ENCODE measurements around the gene ZNF711. TPM values are rescaled to one million over a fixed set of nuclear protein-coding genes. Genes with fewer than 3 reads are reported as not detected.
"Not testable (repeated sequence)": the region's sequence is repeated elsewhere in the genome, so short reads cannot be mapped to it uniquely, and the experiment has no call there.

The ZNF711 gene
- total RNA-seq, 1 donor from 2014 or later = 25.7 TPM

- TF ChIP-seq, protein P1, sequence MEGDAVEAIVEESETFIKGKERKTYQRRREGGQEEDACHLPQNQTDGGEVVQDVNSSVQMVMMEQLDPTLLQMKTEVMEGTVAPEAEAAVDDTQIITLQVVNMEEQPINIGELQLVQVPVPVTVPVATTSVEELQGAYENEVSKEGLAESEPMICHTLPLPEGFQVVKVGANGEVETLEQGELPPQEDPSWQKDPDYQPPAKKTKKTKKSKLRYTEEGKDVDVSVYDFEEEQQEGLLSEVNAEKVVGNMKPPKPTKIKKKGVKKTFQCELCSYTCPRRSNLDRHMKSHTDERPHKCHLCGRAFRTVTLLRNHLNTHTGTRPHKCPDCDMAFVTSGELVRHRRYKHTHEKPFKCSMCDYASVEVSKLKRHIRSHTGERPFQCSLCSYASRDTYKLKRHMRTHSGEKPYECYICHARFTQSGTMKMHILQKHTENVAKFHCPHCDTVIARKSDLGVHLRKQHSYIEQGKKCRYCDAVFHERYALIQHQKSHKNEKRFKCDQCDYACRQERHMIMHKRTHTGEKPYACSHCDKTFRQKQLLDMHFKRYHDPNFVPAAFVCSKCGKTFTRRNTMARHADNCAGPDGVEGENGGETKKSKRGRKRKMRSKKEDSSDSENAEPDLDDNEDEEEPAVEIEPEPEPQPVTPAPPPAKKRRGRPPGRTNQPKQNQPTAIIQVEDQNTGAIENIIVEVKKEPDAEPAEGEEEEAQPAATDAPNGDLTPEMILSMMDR (conservative IDR thresholded peaks at IDR 0.05) = no peak
Measured at GRCh38 chrX:85221361-85221760, 22.4 kb upstream of the ZNF711 start.

GRCh38 chrX:85223359-85223758 lies 20.4 kb upstream of the ZNF711 start:
- TF ChIP-seq, protein P1 (conservative IDR thresholded peaks at IDR 0.05) = no peak
- Mint-ChIP-seq H3K4me1 (ENCODE audit: unreplicated experiment) (no peaks in the 10 kb centered on the region), H3K27ac (no peak overlapping the region), H3K36me3 (no peaks in the 10 kb centered on the region), H3K4me3 (no peak overlapping the region), H3K27me3 (no peaks in the 10 kb centered on the region), H3K9me3 (no peaks in the 10 kb centered on the region)
- no peak for DNase-seq (ENCODE audit: extremely low spot score, unreplicated experiment)

More at GRCh38 chrX:85221361-85221760, 22.4 kb upstream of the ZNF711 start:
- H3K4me1 Mint-ChIP-seq (ENCODE audit: unreplicated experiment) = no peaks in the 10 kb centered on the region
- no peaks in the 10 kb centered on the region for H3K9me3 Mint-ChIP-seq
- no peaks in the 10 kb centered on the region for H3K27me3 Mint-ChIP-seq
- H3K4me3 Mint-ChIP-seq = no peak overlapping the region
- H3K27ac Mint-ChIP-seq = no peak overlapping the region
- DNase-seq (ENCODE audit: extremely low spot score, unreplicated experiment) = no peak
- no peaks in the 10 kb centered on the region for H3K36me3 Mint-ChIP-seq

GRCh38 chrX:85243155-85243554 lies 636 bp upstream of the ZNF711 start:
- no peak for DNase-seq (ENCODE audit: extremely low spot score, unreplicated experiment)
- H3K4me3 Mint-ChIP-seq = peak overlapping the region; percentile 89
- H3K27me3 Mint-ChIP-seq = no peaks in the 10 kb centered on the region
- no peaks in the 10 kb centered on the region for H3K36me3 Mint-ChIP-seq
- H3K9me3 Mint-ChIP-seq = peaks cover 2% of the 10 kb centered on the region
- peak overlapping the region; percentile 91 for H3K27ac Mint-ChIP-seq
- TF ChIP-seq, protein P1 (conservative IDR thresholded peaks at IDR 0.05) = no peak
- peaks cover 4% of the 10 kb centered on the region for H3K4me1 Mint-ChIP-seq (ENCODE audit: unreplicated experiment)

DNA sequence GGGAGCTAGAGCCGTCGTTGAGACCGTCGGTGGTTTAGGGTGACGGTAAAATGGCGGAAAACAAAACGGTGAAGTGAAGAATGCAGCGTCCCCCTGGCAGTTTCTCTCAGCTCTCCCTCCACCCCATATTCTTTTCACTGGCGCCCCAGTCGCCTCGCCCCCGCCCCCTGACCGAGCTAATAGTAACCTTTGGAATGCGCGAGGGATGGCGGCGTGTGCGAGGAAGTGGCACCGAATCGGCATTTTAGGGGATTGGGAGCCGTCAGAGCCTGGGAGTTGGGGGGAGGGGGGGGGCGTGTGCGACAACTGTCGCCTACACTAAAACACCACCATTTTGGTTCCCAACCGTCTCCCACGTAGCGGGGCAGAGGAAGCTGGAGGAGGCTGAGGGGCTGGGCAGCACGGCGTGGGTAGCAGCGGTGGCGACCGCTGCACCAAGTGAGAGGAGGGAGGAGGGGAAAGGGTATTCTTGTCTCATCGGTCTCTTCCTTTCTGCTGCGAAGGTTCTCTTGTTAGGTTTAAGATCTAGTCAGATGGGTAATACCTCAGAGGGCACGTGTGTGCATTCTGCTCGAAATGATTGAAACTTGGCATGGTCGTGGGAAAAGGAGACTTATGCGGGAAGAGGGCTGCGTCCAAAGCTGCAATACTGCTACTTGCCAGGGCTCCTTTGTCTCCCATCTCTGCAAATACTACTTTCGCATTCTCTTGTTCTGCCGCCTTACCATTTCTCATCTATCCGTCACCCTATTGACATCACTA lies 840 bp downstream of the ZNF711 start:
- TF ChIP-seq, protein P1 (conservative IDR thresholded peaks at IDR 0.05) = peak; percentile 19
- DNase-seq (ENCODE audit: extremely low spot score, unreplicated experiment) = no peak
- no peaks in the 10 kb centered on the region for H3K36me3 Mint-ChIP-seq
- H3K4me1 Mint-ChIP-seq (ENCODE audit: unreplicated experiment) = peaks cover 4% of the 10 kb centered on the region
- H3K9me3 Mint-ChIP-seq = no peaks in the 10 kb centered on the region
- H3K27me3 Mint-ChIP-seq = no peaks in the 10 kb centered on the region
- peak overlapping the region; percentile 94 for H3K4me3 Mint-ChIP-seq
- H3K27ac Mint-ChIP-seq = peak overlapping the region; percentile 91

- not testable (repeated sequence) for H3K36me3 Mint-ChIP-seq; H3K4me1 Mint-ChIP-seq (ENCODE audit: unreplicated experiment); H3K27ac Mint-ChIP-seq; H3K9me3 Mint-ChIP-seq; H3K27me3 Mint-ChIP-seq; DNase-seq (ENCODE audit: extremely low spot score, unreplicated experiment); H3K4me3 Mint-ChIP-seq
Measured at GRCh38 chrX:85285286-85285685, 41.5 kb downstream of the ZNF711 start.

GRCh38 chrX:85288992-85289723 lies 45.4 kb downstream of the ZNF711 start:
- Mint-ChIP-seq H3K27ac (no peak overlapping the region), H3K36me3 (peaks cover 8% of the 10 kb centered on the region), H3K9me3 (peaks cover 6% of the 10 kb centered on the region), H3K4me3 (no peak overlapping the region), H3K27me3 (no peaks in the 10 kb centered on the region), H3K4me1 (ENCODE audit: unreplicated experiment) (no peaks in the 10 kb centered on the region)
- DNase-seq (ENCODE audit: extremely low spot score, unreplicated experiment) = no peak
- TF ChIP-seq, protein P1 (conservative IDR thresholded peaks at IDR 0.05) = no peak

Data from type B pancreatic cell (in vitro differentiated cells).